COLO668 (cell line): ENCODE data around the gene SMIM23.
A peak's percentile ranks its signal among the peaks of the same experiment; 100 is the strongest.

ENCODE experiments used
- DNase-seq: peaks from one replicate; lab custom pipeline; 2025; ENCODE audit not compliant: unreplicated experiment; lab: John Stamatoyannopoulos, UW

Gene SMIM23

DNA sequence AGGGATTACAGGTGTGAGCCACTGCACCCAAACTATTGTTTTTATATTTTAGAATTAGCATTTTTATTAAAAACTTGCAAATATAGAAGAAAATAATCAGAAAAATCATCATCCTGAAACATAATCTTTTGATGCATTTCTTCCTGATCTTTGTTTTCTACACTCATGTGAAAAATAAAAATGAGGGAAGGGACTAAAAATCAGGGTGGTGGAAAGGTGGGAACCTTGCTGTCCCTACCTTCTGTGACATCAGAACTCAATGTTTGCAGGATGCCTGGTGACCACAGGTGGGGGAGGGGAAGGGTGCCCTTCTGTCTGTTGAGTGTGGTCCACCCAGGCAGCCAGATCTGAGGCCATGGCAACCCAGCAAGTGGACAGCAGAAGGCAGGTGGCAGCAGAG lies at the start of gene SMIM23:
TSS of gene SMIM23 (plus strand) at position 301 of the 400 bp plus-strand sequence. CDS start at position 356, 55 bp downstream.
- peak; percentile 75 for DNase-seq

DNA sequence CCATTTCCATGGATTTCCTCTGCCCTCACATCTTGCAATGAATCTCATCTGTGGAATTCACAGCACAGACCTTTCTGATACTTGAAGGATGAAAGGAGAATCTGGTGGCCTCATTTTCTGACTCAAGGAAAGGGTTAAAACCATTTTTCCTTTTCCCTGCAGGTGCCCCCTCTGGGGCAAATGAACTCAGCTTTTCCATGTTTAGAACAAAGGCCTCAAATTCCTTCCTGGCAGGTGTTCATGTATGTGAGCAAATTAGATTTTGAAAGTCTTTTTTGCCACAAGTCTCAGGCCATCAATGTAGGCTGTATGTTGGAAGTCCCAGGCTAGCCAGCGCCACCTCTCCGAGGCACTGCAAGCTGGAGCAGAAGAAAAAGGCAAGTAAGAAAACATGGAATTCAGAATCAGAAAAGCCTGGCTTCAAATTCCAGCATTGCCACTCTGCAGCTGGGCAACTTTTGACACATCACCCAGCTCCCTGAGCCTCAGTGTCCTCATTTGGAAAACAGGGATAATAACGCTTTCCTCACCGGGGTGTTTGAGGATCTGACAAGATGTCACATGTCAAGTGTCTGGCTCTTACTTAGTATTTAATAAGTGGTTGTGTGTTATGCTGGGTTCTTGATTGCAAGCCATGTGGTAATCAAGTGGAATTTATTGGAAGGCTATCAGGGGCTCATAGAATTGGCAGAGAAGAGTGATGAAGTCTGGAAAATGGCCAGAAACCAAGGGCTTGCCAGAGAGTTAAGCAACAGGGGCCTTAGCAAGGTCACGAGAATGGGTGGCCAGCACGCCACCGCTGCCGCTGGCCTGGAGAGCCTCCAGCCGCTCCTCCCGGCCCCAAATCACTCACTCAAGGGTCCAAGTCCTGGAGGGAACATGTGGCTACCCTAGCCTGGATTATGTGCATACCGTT lies 48.4 kb upstream of the SMIM23 start:
- no peak for DNase-seq

DNA sequence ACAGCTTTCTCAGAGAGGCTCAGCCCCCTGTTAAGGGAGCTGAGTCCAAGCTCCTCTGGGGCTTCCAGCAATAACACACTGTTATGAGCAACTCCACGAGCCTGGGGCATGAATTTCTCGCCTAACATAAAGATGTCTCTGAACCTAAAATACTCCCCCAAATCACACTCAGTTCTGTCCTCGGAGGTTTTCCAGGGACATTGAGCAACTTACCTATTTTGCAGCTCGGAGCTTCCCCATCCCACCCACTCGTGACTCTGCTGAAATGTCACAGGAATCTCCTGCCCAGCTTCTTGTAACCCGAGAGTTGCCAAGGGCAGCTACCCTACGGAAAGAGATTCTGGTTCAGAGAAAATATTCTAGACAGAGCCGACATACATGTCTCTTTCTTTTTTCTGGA lies 47.1 kb upstream of the SMIM23 start:
- DNase-seq, result no peak

DNA sequence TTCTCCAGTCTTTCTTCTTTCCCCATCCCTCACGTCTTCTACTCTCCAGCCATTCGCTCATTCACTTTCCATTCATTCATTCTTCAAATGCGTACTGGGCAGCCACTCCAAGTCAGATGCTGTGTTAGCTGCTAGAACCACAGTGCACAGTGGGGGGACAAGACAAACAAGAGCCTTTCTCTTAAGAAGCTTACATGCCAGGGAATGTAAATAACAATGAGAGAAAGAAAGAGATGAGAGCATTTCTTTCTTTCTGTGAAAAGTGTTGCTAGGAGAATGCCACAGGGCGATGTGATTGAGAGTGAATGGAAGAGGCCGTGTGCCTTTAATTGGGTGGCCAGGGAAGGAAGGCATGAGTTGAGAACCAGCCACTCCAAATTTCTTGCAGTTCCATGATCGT lies 46.3 kb upstream of the SMIM23 start:
- no peak for DNase-seq

DNA sequence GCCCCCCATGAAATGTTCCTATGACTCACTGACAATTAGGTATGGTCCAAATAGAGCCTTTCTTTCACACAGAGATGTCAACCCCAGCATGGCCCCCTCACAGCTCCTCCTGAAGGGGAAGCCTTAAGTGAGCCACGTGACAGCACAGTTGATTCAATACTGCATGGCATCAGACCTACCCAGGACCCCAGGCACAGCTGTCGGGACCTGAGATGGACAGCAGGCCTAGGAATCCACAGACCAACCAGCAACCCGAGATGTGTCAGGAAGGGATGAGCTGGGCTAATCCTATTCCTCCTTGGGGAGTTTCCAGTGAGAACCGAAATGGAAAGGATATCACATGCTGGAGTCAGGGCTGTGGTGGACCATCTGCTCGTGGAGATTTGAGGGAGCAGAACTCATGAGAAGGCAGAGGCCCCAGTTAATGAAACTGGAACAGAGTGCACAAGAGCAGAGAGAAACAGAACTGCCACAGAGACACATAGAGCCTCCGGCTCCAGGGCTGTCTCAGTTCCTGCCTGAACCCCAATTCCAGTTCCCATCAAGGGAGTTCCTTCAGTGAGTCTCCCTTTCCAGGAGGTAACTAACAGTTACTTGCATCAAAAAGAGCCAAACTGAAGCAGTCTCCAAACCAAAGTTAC lies 42.1 kb upstream of the SMIM23 start:
- DNase-seq, result no peak

DNA sequence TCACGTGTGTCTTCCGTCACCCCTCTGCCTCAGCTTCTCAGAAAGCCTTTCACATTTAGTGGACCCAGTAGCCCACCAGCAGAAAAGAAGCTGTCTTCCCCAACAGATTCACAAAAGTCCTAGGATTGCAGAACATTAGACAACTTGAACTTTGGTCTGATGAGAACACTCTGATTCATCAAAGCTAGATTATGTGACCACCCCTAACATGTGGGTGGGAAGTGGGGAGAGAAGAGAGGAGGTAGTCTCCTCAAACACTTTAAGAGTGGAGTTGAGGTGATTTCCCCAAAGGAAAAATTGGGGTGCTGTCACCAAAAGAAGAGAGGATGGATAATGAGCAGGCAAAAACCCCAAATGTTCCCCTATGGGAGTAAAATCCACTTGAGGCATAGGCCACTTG lies 41.4 kb upstream of the SMIM23 start:
- DNase-seq, result no peak

DNA sequence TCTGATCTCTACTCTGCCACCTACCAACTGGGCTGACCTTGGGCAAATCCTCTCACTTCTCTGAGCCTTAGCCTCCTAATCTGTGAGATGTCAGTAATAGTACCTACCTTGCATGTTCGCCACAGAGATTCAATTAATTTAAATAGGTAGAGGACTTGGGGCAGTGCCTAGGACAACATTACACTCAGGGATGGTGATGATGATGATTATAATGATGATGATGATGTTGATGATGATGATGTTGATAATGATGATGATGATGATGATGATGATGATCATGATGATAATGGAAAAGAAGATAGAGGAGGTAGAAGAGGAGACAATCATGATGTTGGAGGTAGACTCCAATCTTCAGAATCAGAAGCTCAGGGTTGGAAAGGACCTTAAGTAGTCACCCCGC lies 40.7 kb upstream of the SMIM23 start:
- no peak for DNase-seq

DNA sequence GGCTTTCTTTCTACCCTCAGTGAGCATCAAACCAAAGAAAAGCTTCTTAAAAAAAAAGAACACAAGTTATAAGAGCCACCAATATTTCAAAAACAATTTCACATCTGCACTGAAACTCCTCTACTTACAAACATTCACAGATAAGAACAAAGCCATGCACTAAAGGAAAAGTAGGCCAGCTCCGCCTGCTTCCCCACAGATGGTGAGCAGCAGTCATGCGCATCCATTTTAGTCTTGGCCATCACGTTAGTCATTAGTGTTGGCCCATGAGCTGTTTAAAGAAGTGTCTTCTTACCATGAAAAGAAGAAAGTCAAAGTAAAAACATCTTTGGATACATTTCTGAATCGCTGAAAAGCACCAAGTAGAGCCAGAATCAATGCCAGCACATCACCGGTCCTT lies 40.0 kb upstream of the SMIM23 start:
- no peak for DNase-seq

DNA sequence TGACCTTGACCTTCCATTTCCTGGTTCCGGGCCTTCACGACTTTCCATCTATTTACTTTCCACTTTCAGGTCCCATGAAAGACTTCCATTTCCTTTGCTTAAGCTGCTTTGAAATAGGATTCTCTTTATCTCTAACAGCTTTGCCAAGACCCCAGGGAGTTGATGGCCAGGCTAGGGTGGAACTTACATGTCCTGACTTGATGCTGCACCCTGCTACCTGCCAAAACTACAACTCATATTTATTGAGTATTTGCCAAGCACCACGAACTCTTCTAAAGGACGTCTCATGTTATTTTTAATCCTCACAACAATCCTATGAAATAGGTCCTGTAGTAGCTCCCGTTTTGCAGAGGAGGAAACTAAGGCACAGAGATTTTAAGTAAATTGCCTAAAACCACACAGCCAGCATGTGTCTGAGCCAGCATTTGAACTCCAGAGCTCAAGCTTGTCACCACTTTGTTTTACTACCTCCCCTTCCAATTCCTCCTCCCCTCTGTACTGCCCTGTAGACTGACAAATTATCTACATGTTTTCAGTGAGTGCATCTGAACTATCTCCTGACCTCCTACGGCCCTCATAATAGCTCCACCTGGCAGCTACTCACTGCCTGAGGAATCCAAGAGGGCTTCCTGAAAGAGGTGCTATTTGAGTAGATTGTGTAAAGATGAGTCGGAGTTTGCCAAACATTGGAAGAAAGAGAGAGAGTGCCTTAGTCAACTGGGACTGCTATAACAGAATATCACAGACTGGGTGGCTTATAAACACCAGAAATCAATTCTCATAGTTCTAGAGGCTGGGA lies 38.4 kb upstream of the SMIM23 start:
- no peak for DNase-seq

DNA sequence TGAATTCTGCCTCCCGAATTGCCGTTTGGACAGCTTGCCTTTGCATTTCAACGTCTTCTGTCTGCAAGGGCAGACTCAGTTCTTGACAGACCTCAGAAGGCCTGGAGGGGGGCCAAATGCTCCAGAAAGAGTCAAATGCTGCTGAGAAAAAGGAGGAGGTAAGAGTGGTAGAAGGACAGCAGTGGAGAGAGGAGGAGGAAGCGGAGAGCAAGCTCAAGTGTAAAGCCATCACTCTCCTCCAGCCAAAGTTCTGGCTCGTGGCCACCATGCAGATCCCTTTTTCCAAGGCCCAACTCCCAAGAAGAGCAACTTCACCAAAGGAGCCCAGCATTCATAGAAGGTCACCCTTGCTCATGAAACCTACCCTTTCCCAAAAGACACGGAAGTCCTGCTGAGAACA lies 36.9 kb upstream of the SMIM23 start:
- no peak for DNase-seq

DNA sequence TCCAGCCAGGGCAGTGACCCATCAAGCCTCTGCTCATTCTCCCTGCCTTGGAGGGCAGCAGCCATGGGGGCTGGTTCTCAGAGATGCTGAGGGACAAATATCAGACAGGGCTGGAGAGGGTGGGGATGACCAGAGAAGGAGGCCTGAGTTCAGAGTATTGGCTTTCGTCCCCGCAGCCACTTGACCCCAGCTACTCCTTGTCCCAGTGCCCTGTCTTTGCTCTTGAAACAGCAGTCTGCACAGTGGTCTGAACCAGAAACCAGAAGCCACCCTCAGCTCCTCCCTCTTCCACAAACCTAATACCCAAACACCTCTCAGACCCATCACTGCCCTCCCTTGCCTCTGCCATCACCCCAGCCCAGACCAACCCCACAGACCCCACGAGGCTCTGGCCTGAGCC lies 36.3 kb upstream of the SMIM23 start:
- DNase-seq, result no peak

DNA sequence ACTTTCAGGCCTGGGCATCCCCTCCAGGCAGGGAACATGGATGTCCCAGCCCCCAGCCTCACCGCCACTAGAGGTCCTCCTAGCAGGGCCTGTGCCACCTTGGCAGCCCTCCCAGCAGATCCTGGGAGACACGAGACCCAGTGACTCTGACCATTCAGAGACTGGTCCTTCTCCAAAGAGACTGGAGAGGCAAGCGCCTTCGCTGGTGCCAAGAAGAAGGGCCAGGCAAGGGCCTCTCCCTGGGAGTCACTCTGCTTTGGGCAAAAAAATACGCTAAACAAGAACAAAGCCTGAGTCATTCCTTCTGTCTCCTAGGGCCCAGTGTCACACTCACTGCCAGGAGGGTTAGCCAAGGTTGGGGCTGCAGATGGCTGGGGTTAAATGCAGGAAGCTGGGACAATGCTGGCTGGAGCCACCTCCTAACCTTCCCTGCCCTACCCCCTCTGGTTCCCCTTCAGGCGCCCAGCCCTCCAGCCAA lies 35.3 kb upstream of the SMIM23 start:
- peak; percentile 9 for DNase-seq

DNA sequence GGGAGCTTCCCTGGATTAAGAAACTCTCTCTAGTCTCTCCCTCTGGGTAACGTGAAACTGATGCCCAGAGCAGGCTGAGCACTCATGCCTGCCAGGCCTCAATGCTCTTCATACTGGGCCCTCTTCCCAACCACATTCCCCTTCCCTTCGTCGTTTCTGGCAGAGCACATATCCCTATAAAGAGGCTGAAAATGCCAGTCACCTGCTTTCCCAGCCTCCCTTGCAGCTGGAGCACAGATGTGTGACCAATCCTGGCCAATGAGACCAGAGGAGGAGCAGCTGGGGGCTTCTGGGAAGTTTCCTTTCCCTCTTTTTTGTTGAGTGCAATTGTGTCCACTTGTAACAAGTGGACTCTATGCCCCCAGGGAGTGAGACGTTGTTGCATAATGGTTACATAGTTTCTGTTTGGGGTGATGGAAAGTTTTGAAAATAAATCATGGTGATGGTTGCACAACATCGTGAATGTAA lies 30.2 kb upstream of the SMIM23 start:
- no peak for DNase-seq

DNA sequence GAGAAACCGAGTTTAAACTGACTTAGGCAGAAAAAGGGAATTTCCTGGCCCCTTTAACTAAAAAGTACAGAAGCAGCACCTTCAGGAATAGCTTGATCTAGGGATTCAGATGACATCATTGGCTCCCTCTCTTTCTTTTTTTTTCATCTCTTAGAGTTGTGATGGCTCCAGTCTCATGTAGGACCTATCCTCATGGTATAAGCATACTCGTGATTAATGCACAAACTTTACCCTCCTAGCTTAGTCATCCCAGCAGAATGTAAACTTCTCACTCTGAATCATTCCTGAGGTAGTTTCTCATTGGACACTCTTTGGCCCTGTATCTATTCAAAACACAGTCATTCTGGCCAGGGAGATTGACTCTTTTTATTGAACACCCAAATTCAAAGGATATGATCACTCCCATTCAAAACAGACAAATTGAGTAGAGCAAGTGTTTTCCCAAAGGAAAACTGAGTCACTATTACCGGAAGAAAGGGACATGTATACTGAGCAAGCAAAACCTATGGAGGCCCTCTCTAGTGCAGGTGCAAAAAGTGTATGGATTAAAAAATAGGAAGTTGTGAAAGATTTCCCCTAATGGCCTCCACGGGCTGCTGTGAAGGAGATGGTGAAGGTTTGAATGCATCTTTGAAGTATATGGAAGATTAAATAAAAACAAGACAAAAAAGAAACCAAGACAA lies 27.6 kb upstream of the SMIM23 start:
- no peak for DNase-seq

DNA sequence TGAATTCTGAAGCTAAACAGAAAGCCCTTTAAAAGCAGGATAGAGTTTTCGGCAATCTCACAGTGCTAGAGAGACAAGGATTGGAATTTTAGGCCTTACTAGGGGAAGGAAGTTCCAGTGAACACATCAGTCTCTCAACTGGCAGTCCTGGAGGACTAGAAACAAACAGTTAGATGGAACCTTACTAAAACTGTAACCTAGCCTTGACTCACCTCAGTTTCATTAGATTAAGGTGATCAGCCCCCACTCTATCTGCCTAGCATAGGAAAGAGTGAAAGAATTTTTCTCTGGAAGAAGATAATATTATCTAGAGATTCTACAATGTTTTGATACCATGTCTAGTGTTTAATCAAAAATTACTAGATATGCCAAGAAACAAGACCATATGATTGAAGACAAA lies 25.8 kb upstream of the SMIM23 start:
- no peak for DNase-seq

DNA sequence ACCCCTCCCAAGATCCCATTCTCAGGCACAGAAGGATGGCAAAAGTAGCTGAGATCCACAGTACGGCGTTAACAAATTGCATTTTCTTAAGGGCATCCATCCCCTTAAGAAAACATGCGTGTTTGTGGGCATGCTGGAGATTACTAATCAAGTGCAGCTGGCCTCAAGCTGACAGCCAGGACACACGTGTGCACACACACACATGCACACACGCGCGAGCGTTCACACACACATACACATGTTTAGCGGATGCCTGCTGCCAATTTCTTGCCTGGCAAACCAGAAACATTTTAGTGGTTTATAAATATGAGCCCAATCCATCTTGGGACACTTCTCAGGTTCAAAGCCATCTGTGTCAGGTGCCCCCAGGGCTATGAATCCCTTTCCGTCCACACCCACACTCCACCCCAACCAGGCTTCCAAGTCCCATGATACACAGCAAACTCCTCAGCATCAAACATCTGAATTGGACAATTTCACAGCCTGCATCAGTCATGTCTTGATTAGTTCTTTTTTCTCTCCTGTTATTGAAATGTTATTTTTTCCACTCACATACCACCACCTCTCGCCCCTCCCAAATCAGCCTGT lies 23.5 kb upstream of the SMIM23 start:
- DNase-seq, result no peak

DNA sequence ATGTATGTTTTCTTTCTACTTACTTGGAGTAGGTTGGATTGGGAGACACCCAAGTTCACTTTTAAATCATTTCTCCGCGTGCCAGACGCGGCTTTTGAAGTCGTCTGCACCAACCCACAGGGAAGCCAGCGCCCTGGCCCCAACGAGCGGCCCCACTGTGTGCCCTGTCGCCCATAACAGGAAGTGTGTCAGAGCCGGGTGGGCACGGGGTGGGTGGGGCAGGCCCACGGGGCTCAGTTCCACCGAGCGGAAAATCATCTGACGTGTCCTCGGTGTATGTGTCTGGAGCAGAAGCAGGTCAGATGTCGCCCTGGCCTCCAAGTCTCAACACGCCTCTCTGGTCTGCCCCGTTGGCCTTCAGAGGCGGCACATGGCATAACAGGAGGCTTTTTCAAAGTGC lies 22.7 kb upstream of the SMIM23 start:
- DNase-seq, result no peak

DNA sequence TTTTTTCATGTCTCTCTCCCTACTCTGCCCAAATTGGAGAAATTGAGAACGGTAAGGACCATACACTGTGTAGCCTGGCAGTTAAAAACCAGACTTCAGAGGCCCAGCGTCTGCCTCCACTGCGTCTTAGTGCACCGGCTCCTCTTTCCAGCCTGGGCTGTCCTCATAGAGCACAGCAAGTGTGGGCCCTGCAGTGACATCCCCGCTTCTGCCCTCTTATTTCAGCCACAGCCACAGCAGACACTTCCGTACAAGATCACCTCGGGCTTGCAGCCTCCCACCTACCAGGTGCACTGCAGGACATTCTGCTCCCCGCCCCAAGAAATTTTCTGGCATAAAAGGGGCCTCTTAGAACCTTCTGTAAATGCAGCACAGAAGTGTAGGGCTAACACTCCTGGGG lies 21.4 kb upstream of the SMIM23 start:
- DNase-seq, result no peak

DNA sequence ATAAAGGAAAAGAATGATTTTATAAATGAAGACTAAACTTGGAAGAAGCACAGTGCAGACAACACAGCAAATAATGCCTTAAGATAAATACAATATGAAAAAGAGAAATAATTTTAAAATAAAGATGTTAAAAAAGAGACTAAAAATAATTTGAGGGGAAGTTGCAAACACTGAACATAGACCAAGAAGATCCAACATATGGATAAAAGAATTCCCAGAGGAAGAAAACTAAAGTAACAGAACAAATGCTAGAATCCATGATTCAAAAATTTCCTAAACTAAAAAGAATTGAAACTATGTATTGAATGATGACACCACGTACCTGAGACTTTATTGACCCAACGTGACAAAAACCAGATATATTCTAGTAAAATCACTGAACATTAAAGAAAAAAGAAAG lies 18.7 kb upstream of the SMIM23 start:
- DNase-seq, result no peak

DNA sequence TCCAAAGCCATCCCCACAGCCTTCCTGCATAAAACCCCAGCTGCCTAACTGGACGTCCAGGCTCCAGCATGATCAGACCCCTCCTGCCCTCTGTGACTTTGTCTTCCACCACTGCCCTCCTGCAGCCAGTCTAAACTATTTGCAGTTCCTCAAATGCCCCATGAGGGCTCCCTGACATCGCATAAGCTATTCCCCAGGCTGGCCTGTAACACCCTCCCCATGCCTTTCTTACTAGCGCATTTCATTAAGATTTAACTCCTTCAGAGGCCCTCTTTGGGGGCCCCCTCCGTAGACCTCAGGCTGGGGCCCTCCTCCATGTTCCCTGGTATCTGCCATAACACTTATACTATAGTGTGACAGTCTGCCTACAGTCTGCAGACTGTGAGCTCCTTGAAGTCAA lies 15.5 kb upstream of the SMIM23 start:
- DNase-seq, result no peak

DNA sequence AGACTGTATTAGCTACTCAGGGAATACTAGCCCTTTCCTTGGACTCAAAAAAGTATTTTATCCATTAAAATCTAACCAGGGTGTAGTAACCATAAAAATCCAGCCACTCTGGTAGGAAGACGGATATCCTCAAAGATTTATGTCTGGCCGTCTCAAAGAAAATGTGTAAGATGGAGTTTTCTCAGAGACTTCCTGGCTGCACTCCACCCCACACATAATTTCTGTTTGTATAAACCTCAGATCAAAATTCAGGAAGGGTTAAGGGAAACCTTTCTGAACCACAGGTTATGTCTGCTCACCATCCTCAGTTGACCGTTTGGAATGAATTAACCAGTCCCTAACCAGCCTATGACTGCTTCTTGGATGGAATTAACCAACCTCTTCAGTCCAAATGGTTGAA lies 13.8 kb upstream of the SMIM23 start:
- no peak for DNase-seq
